GM19099 (cell line): ENCODE data around the gene TXNRD2.

Experiments used
- POLR2A ChIP-seq: IDR thresholded peaks from 3 replicates; pipeline ENCODE4 v1.6.1; 2011; ENCODE audit warnings: low read depth; ENCODE audit not compliant: insufficient read length; ENCODE audit errors: extremely low read depth

Gene TXNRD2

DNA sequence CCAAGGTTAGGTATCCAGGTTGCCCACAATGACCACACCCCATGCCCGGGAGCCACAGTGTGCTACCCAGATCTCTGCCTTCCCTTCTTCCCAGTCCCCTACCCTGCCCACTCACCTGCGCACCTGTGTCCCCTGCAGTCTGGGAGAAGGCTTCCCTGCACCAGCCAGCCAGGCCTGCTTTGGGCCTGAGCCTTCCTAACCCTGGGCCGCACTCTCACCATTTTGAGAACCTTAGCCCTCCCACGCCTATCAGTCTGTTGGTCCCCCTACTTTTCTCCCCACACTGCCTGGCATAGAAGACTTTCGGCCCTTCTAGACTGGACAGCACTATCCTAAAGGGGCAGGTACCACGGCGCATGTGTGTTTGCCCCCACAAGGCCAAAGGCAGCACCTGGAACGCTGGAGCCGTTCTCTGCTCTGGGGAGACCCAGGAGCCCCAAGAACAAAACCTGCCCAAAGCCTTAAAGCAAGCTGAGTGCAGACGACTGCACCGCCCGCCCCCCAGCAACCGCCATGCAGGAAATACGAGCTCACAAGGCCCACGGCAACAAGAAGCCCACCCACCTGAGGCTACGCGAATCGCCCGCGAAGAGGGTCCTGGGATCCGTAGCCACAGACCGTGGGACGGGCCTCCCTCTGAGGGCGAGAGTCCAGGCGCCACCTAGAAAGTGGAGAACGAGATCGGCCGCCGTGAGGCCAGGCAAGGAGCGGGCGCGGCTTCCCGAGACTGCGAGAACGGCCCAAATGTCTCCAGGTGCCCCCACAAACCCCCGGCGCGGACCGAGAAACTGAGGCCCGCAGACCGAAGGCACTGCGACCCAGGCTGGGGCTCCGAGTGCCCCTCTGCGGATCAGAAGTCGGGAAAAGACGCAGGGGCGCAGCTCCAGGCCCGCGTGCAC, 87.5 kb downstream of the TXNRD2 start:
- no peak for TF ChIP-seq POLR2A

- TF ChIP-seq POLR2A, result no peak
Observed at GRCh38 chr22:19853058-19853878, 88.3 kb downstream of the TXNRD2 start.

GRCh38 chr22:19852177-19852781, 89.3 kb downstream of the TXNRD2 start:
- TF ChIP-seq POLR2A, result no peak

GRCh38 chr22:19851291-19852176, 90.1 kb downstream of the TXNRD2 start:
- TF ChIP-seq POLR2A, result no peak

DNA sequence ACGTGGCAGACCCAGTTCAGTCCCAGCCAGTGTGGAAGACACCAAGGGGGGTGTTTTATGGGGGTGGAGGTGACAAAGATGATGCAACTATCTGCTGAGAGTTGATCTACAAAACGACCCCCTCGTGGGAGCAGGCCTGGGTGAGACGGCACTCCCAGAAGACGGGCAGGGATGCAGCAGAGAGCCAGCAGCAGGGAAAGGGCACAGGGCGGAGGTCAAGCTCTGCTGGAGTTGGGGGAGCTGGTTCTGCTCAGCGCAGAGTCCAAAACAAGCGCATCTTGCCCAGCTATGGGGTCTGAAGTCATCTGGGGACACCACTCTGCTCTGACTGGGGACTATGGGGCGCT, 90.9 kb downstream of the TXNRD2 start:
- no peak for TF ChIP-seq POLR2A

GRCh38 chr22:19849835-19850762, 91.5 kb downstream of the TXNRD2 start:
- no peak for TF ChIP-seq POLR2A

- TF ChIP-seq POLR2A, result no peak
Observed at GRCh38 chr22:19848298-19849224, 93.1 kb downstream of the TXNRD2 start.

- no peak for TF ChIP-seq POLR2A
Observed at GRCh38 chr22:19847345-19847632, 94.3 kb downstream of the TXNRD2 start.

DNA sequence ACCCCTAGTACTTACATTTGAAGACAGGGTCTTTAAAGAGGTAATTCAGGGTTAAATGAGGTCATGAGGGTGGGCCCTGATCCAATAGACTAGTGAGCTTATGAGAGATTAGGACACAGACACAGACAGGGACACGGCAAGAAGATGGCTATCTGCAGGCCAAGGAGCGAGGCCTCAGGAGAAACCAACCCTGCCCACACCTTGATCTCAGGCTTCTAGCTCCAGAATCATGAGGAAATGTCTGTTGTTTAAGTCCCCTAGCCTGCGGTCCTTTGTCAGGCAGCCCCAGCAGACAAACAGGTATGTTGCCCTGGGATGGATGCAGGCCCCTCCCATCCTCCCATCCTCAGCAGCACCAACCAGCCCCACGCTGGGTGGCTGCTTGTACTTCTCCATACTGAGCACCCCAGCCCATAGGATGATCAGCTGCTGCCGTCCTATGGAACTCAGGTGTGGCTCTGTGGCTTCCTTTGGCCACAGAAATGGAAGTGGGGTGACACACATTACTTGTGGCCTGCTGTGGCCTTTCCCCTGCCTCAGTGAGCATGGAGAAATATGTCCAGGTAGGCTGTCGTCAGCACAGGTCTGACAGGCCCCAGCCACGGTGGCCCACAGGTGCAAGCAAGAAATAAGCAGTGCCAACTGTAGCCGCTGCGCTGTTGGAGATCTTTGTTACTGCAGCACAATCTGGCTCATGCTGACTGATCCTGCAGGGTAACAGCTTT, 94.8 kb downstream of the TXNRD2 start:
- no peak for TF ChIP-seq POLR2A

- TF ChIP-seq POLR2A, result no peak
Observed at GRCh38 chr22:19845054-19845722, 96.4 kb downstream of the TXNRD2 start.

DNA sequence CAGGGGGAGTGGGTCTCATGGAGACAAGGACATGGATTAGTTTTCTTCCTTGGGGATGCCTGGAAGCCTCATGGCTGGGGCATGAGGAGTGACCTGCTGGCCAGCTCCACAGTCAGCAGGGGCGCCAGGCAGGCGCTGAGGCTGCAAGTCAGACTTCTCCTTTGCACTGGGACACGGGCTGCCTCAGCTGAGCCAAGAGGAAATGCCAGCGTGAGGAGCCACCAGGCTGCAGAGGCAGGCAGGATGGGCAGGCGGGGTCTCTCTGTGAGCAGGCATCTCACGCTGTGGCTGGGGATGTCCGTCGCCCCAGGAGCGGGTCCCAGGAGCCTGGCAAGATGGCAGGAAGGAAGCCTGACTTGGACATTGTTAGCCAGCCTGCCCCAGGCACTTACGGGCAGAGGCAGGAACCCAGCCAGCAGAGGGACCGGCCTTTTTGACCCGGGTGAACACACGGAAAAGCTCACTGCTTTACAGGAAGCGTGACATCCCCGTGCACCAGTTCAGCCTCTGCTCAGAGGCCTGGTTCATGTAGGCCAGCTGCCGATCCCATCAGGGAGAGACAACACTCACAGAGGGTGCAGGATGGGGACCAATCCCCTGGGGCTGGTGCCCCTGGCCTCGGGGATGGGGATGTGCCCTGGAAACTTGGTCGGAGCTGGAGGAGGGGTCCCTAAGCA, 97.1 kb downstream of the TXNRD2 start:
- TF ChIP-seq POLR2A, result no peak

DNA sequence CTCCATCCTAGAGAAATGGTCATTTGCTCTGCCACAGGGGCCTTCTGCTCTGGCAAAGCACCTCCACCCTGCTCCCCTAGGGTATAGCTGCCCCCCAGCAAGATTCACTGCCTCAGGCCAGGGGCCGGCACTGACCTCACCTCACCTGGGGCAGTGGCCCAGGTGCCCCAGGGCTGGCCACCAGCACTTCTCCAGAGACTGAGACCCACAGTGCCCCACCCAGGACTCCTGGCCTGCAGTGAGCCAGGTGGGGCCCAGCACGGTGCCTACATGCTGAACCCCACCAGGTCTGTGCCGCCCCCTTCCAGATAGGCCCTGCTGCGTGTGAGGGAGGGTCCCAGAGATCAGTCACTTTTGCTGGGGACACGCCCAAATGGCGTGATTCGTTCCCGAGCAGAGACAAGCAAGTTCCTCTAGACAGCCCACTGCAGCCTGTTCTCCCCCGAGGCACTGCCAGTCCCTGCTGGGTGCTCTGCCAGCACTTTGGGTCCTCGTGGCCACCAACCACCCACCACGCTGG, 97.7 kb downstream of the TXNRD2 start:
- no peak for TF ChIP-seq POLR2A
